Hepatocyte (in vitro differentiated cells): ENCODE measurements around the gene ZMYND8. TPM values are rescaled to one million over a fixed set of nuclear protein-coding genes. Genes with fewer than 3 reads are reported as not detected.
"Not testable (repeated sequence)": the region's sequence is repeated elsewhere in the genome, so short reads cannot be mapped to it uniquely, and the experiment has no call there.

ENCODE experiments used
- DNase-seq: peaks from one replicate; pipeline ENCODE4 v3.0.0-alpha.2; 2016; ENCODE audit warnings: low spot score
- H2AFZ ChIP-seq: fragments of 200-600 bp; sonication (generic); 2 replicates; pipeline ENCODE4 v1.6.0; 2016; ENCODE audit warnings: antibody characterized with exemption, mild to moderate bottlenecking
- H3K27ac ChIP-seq: fragments of 200-600 bp; sonication (generic); 2 replicates; pipeline ENCODE4 v1.5.1; 2016; ENCODE audit warnings: mild to moderate bottlenecking
- H3K27me3 ChIP-seq: fragments of 200-600 bp; sonication (generic); 2 replicates; pipeline ENCODE4 v1.6.1; 2016
- H3K36me3 ChIP-seq: fragments of 200-600 bp; sonication (generic); replicated peaks from 2 replicates; pipeline ENCODE4 v1.5.1; 2016; ENCODE audit warnings: low read depth; ENCODE audit not compliant: insufficient read depth
- H3K4me1 ChIP-seq: fragments of 200-600 bp; sonication (generic); 2 replicates; pipeline ENCODE4 v1.5.1; 2016; ENCODE audit warnings: mild to moderate bottlenecking, moderate library complexity; ENCODE audit not compliant: insufficient read depth
- H3K4me2 ChIP-seq: fragments of 200-600 bp; sonication (generic); 2 replicates; pipeline ENCODE4 v1.6.0; 2016
- H3K4me3 ChIP-seq: fragments of 200-600 bp; sonication (generic); 2 replicates; pipeline ENCODE4 v1.5.1; 2016; ENCODE audit warnings: mild to moderate bottlenecking
- H3K79me2 ChIP-seq: fragments of 200-600 bp; sonication (generic); 2 replicates; pipeline ENCODE4 v1.6.0; 2017; ENCODE audit warnings: mild to moderate bottlenecking
- H3K9me2 ChIP-seq: fragments of 200-600 bp; sonication (generic); replicated peaks from 2 replicates; pipeline ENCODE4 v1.6.0; 2017; ENCODE audit warnings: mild to moderate bottlenecking; ENCODE audit not compliant: insufficient read depth
- H3K9me3 ChIP-seq: fragments of 200-600 bp; sonication (generic); 2 replicates; pipeline ENCODE4 v1.5.1; 2016; ENCODE audit warnings: low read depth, mild to moderate bottlenecking
- H4K20me1 ChIP-seq: fragments of 200-600 bp; sonication (generic); 2 replicates; pipeline ENCODE4 v1.6.0; 2016; ENCODE audit warnings: mild to moderate bottlenecking; ENCODE audit not compliant: insufficient read depth, poor library complexity, severe bottlenecking
- EZH2 ChIP-seq: fragments of 200-600 bp; sonication (generic); IDR thresholded peaks from 2 replicates; pipeline ENCODE4 v1.6.1; 2016; ENCODE audit warnings: antibody characterized with exemption, mild to moderate bottlenecking, borderline replicate concordance
- EZH2phosphoT487 ChIP-seq: fragments of 200-600 bp; sonication (generic); IDR thresholded peaks from one replicate; pipeline ENCODE4 v1.6.1; 2018; ENCODE audit warnings: antibody characterized with exemption, mild to moderate bottlenecking, low read depth, moderate library complexity; ENCODE audit not compliant: unreplicated experiment, severe bottlenecking
- WGBS: methylation state at CpG from one replicate; pipeline ENCODE4 v1.1.6; 2016; ENCODE audit warnings: low lambda C conversion rate; ENCODE audit errors: missing lambda C conversion rate; 5-methylcytosine and 5-hydroxymethylcytosine counted together
- polyA plus RNA-seq: library from polyadenylated mRNA; unstranded; fragments of >200 nt; fragmentation: Nextera tagmentation; extraction: Ambion mirVana; gene quantifications from 2 replicates; pipeline ENCODE4 v1.2.1, GENCODE V29; 2016
- total RNA-seq: library from RNA; depleted of rRNA; stranded (reverse); fragments of >200 nt; gene quantifications from 2 replicates; pipeline ENCODE4 v1.2.3, GENCODE V29; 2014
- TF ChIP-seq, protein P1 (sequence below): fragments of 200-600 bp; sonication (generic); IDR thresholded peaks from 2 replicates; pipeline ENCODE4 v1.5.1; 2016; ENCODE audit warnings: antibody characterized with exemption, mild to moderate bottlenecking; ENCODE audit not compliant: poor library complexity

ZMYND8 gene
- total and polyA plus RNA-seq, 2 experiments from 2014 or later: 30.3 to 34.3 TPM

DNA sequence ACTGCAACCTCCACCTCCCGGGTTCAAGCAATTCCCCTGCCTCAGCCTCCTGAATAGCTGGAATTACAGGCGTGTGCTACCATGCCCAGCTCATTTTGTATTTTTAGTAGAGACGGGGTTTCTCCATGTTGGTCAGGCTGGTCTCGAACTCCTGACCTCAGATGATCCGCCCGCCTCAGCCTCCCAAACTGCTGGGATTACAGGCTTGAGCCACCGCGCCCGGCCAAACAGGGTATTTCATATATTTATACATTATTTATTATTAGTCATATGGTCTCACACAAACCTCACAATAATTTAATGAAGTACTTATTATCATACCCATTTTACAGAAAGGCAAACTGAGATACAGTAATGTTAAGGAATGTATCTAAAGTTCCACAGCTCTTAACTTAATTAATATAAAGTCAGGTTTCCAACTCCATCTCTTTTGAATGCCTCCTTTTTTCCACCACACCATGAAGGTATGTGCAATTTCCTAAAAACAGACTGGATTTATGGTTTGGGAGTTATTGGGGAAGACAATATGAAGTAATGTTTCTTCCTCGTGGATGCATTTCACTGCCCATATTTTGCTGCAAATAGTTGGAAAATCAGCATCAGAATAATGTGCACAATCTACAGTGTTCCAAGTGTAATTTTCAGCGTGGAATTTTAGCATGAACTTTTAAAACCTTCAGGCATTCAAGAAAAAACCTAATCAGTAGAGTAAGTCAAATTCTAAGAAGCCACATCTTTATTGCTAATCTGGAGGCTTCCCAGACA lies 65.7 kb downstream of the ZMYND8 start:
- TF ChIP-seq EZH2: no peak
- TF ChIP-seq, protein P1, sequence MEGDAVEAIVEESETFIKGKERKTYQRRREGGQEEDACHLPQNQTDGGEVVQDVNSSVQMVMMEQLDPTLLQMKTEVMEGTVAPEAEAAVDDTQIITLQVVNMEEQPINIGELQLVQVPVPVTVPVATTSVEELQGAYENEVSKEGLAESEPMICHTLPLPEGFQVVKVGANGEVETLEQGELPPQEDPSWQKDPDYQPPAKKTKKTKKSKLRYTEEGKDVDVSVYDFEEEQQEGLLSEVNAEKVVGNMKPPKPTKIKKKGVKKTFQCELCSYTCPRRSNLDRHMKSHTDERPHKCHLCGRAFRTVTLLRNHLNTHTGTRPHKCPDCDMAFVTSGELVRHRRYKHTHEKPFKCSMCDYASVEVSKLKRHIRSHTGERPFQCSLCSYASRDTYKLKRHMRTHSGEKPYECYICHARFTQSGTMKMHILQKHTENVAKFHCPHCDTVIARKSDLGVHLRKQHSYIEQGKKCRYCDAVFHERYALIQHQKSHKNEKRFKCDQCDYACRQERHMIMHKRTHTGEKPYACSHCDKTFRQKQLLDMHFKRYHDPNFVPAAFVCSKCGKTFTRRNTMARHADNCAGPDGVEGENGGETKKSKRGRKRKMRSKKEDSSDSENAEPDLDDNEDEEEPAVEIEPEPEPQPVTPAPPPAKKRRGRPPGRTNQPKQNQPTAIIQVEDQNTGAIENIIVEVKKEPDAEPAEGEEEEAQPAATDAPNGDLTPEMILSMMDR: no peak
- TF ChIP-seq EZH2phosphoT487: no peak
- 99% methylated on average over 11 of the region's 11 CpGs for WGBS
- Histone ChIP-seq H3K79me2 (peaks cover 27% of the 10 kb centered on the region), H3K9me2 (no peaks in the 10 kb centered on the region), H3K27ac (no peak overlapping the region), H3K9me3 (no peaks in the 10 kb centered on the region), H3K27me3 (no peaks in the 10 kb centered on the region), H3K4me1 (no peaks in the 10 kb centered on the region), H2AFZ (no peak overlapping the region), H3K4me3 (no peak overlapping the region), H4K20me1 (no peaks in the 10 kb centered on the region), H3K36me3 (no peaks in the 10 kb centered on the region), H3K4me2 (no peak overlapping the region)
- DNase-seq: no peak

DNA sequence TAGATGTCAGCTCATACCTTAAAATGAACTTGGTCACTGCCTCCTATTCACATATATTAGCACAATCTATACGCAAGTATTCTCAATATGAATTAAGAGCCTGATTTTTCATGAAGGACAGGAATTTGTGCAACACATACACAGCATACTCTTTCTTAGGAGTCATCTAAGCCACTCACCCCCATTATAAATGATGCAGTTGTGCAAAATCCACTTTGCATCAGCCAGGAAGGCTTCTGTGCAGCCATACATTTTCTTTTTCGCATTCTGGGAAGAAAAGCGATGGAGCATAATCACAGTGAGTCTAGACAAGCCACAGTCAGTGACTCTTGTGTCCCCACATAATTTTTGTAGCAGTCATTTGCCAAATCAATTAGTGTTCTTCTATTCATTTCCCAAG lies 66.5 kb downstream of the ZMYND8 start:
- H3K36me3 ChIP-seq: no peaks in the 10 kb centered on the region
- no peak overlapping the region for H3K27ac ChIP-seq
- peaks cover 28% of the 10 kb centered on the region for H3K79me2 ChIP-seq
- TF ChIP-seq EZH2 (no peak), EZH2phosphoT487 (no peak)
- TF ChIP-seq, protein P1: no peak
- no peaks in the 10 kb centered on the region for H3K4me1 ChIP-seq
- no peak overlapping the region for H2AFZ ChIP-seq
- no peaks in the 10 kb centered on the region for H3K9me3 ChIP-seq
- DNase-seq: no peak
- H3K4me2 ChIP-seq: no peak overlapping the region
- H3K27me3 ChIP-seq: no peaks in the 10 kb centered on the region
- WGBS: 94% methylated on average over 3 of the region's 3 CpGs
- no peaks in the 10 kb centered on the region for H3K9me2 ChIP-seq
- H4K20me1 ChIP-seq: no peaks in the 10 kb centered on the region
- no peak overlapping the region for H3K4me3 ChIP-seq

DNA sequence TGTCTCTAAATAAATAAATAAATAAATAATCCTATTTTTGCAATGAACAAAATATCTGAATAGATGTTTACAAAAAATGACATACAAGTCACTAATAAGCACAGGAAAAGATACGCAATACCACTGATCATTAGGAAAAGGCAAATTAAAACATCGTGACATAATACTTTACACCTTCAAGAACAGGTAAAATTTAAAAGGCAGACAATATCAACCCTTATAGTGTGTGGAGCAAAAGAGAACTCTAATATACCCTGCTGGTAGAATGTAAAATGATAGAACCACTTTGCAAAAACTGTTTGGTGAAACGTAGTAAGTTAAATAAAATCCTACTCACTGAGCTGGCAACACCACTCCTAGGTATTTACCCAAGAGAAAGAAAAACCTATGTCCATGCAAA lies 67.4 kb downstream of the ZMYND8 start:
- H3K4me1 ChIP-seq: no peaks in the 10 kb centered on the region
- no peak overlapping the region for H3K4me2 ChIP-seq
- H3K27ac ChIP-seq: no peak overlapping the region
- H4K20me1 ChIP-seq: no peaks in the 10 kb centered on the region
- TF ChIP-seq EZH2phosphoT487 (no peak), EZH2 (no peak)
- TF ChIP-seq, protein P1: no peak
- H3K79me2 ChIP-seq: peaks cover 27% of the 10 kb centered on the region
- no peak overlapping the region for H3K4me3 ChIP-seq
- H3K9me3 ChIP-seq: no peaks in the 10 kb centered on the region
- 96% methylated on average over 3 of the region's 3 CpGs for WGBS
- no peaks in the 10 kb centered on the region for H3K36me3 ChIP-seq
- no peak for DNase-seq
- no peaks in the 10 kb centered on the region for H3K9me2 ChIP-seq
- H3K27me3 ChIP-seq: no peaks in the 10 kb centered on the region
- no peak overlapping the region for H2AFZ ChIP-seq

DNA sequence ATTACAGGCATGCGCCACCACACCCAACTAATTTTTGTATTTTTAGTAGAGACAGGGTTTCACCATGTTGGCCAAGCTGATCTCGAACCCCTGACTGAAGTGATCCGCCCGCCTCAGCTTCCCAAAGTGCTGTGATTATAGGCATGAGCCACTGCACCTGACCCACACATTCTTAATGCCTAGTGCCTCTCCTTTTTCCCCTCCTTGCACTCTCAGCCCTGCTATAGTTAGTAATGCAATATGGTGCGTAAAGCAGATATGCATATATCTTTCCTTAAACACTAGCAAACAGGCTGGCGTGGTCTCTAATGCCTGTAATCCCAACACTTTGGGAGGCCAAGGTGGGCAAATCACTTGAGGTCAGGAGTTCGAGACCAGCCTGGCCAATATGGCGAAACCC lies 68.0 kb downstream of the ZMYND8 start:
- not testable (repeated sequence) for H4K20me1 ChIP-seq, H3K27me3 ChIP-seq, H3K27ac ChIP-seq, H3K4me1 ChIP-seq, H3K36me3 ChIP-seq, H3K9me3 ChIP-seq, H3K9me2 ChIP-seq, H3K4me3 ChIP-seq, H3K4me2 ChIP-seq, H2AFZ ChIP-seq, DNase-seq
- 100% methylated on average over 8 of the region's 8 CpGs for WGBS
- peaks cover 25% of the 10 kb centered on the region for H3K79me2 ChIP-seq
